Lower leg skin (tissue), 3 donors: ENCODE results near the gene ZMYND8.

Source experiments
- CTCF ChIP-seq, 3 donors: fragments of 450-650 bp; IDR thresholded peaks; one replicate each; pipeline ENCODE4 v1.5.1; 2016; ENCODE audit warnings: antibody characterized with exemption in 3 of 3, mild to moderate bottlenecking in 3 of 3, moderate library complexity in 2 of 3
- POLR2A ChIP-seq, 2 donors: fragments of 450-650 bp; IDR thresholded peaks; one replicate each; pipeline ENCODE4 v1.6.1; 2016 to 2017; ENCODE audit warnings: antibody characterized with exemption in 2 of 2, mild to moderate bottlenecking in 1 of 2, moderate library complexity in 1 of 2

GRCh38 chr20:47297746-47298145, 58.8 kb downstream of the ZMYND8 start:
- no peak for TF ChIP-seq CTCF (IDR thresholded peaks at IDR 0.05)
- no peak for TF ChIP-seq POLR2A (IDR thresholded peaks at IDR 0.05)
